CD4-positive, alpha-beta memory T cell (primary cell): ENCODE results near the gene INSRR. TPM values are rescaled to one million over a fixed set of nuclear protein-coding genes. Genes with fewer than 3 reads are reported as not detected.
A peak's percentile ranks its signal among the peaks of the same experiment; 100 is the strongest.

ENCODE experiments used
- CTCF ChIA-PET: fragments of 350-600 bp; sonication (Branson Sonifier 250); formaldehyde crosslinking; loops from one replicate; lab custom pipeline; 2021; ENCODE audit warnings: inconsistent platforms; ENCODE audit not compliant: partially characterized antibody; lab: Charles Lee
- POLR2A ChIA-PET: fragments of 350-600 bp; sonication (Branson Sonifier 250); formaldehyde crosslinking; loops from one replicate; lab custom pipeline; 2021; ENCODE audit not compliant: partially characterized antibody; lab: Charles Lee
- DNase-seq, 5 donors: peaks; one replicate each; pipeline versions ENCODE4 v3.0.0 to v3.0.0-alpha.2; 2020 to 2022; ENCODE audit warnings: mixed read lengths in 1 of 5
- H3K27ac ChIP-seq: one replicate; pipeline ENCODE4 v1.7.0; 2013; ENCODE audit warnings: low read depth, low read length
- H3K27me3 ChIP-seq: 2 replicates; pipeline ENCODE4 v1.7.0; 2013; ENCODE audit warnings: mild to moderate bottlenecking, low read length, moderate library complexity; ENCODE audit not compliant: insufficient read depth
- H3K36me3 ChIP-seq: 2 replicates; pipeline ENCODE4 v1.7.0; 2013; ENCODE audit warnings: mild to moderate bottlenecking, low read length, moderate library complexity; ENCODE audit not compliant: insufficient read depth
- H3K4me1 ChIP-seq: 2 replicates; pipeline ENCODE4 v1.7.0; 2013; ENCODE audit warnings: mild to moderate bottlenecking, low read length, moderate library complexity; ENCODE audit not compliant: insufficient read depth
- H3K4me3 ChIP-seq, 2 donors: one replicate each; pipeline ENCODE4 v1.7.0; 2013; ENCODE audit warnings: low read length in 2 of 2, mild to moderate bottlenecking in 1 of 2
- H3K9me3 ChIP-seq, 2 donors: one replicate each; pipeline ENCODE4 v1.7.0; 2013; ENCODE audit warnings: low read length in 2 of 2, control low read depth in 1 of 2; ENCODE audit not compliant: control insufficient read depth in 1 of 2
- H3K27ac Mint-ChIP-seq, 7 donors: one replicate each; pipeline ENCODE4 v1.8.0; 2020 to 2021; ENCODE audit warnings: mixed read lengths in 7 of 7, mild to moderate bottlenecking in 6 of 7, inconsistent platforms in 3 of 7, moderate library complexity in 3 of 7
- H3K27me3 Mint-ChIP-seq, 2 donors: one replicate each; pipeline ENCODE4 v1.8.0; 2020 to 2021; ENCODE audit warnings: mixed read lengths in 2 of 2
- H3K36me3 Mint-ChIP-seq, 2 donors: one replicate each; pipeline ENCODE4 v1.8.0; 2020 to 2021; ENCODE audit warnings: mixed read lengths in 2 of 2, inconsistent platforms in 1 of 2, mild to moderate bottlenecking in 1 of 2
- H3K4me1 Mint-ChIP-seq, 4 donors: one replicate each; pipeline ENCODE4 v1.8.0; 2020 to 2021; ENCODE audit warnings: mixed read lengths in 4 of 4, mild to moderate bottlenecking in 1 of 4
- H3K4me3 Mint-ChIP-seq, 8 donors: one replicate each; pipeline ENCODE4 v1.8.0; 2020 to 2021; ENCODE audit warnings: mixed read lengths in 8 of 8, mild to moderate bottlenecking in 7 of 8, moderate library complexity in 6 of 8, inconsistent platforms in 3 of 8
- H3K9me3 Mint-ChIP-seq, 8 donors: one replicate each; pipeline ENCODE4 v1.8.0; 2020 to 2021; ENCODE audit warnings: mixed read lengths in 8 of 8, mild to moderate bottlenecking in 5 of 8, inconsistent platforms in 3 of 8, moderate library complexity in 1 of 8
- intact Hi-C: fragments of 100-400 bp; cut with micrococcal nuclease; formaldehyde crosslinking; loops from one replicate; pipeline ENCODE4 v1.15.1; 2023
- polyA plus RNA-seq, 2 donors: library from polyadenylated mRNA; unstranded; fragments of 300-500 nt; fragmentation: Illumina TruSeq; gene quantifications; one replicate each; pipeline ENCODE4 v1.2.3, GENCODE V29; 2021
- total RNA-seq, 2 experiments: library from RNA; stranded (reverse); gene quantifications; one replicate each; pipeline ENCODE4 v1.2.3, GENCODE V29; 2021

INSRR gene
- total and polyA plus RNA-seq, 4 experiments from 2014 or later = 0.06 TPM; not detected in 3

- POLR2A ChIA-PET = no interaction called here
- Histone ChIP-seq H3K27ac (no peak overlapping the region), H3K4me1 (peaks cover 15% of the 10 kb centered on the region), H3K4me3 (no peak overlapping the region), H3K36me3 (no peaks in the 10 kb centered on the region), H3K27me3 (peaks cover 11% of the 10 kb centered on the region), H3K9me3 (no peaks in the 10 kb centered on the region)
- H3K4me3 Mint-ChIP-seq = no peak overlapping the region
- H3K27ac Mint-ChIP-seq = no peak overlapping the region
- peaks cover 5 to 31% (median 15%) of the 10 kb centered on the region in 4 donors for H3K4me1 Mint-ChIP-seq
- DNase-seq = no peak
- peaks cover 29 to 53% of the 10 kb centered on the region in 2 donors for H3K27me3 Mint-ChIP-seq
- H3K36me3 Mint-ChIP-seq = peaks cover 0 to 4% of the 10 kb centered on the region in 2 donors
- CTCF ChIA-PET = interaction anchor here (0.7 to 8.1 kb wide), 6 partner anchors 18 to 73 kb away, joined by 3 to 204 read pairs (median 4); partner anchors contain the start of genes INSRR and NTRK1
- intact Hi-C loops = no loop called here
- no peaks in the 10 kb centered on the region for H3K9me3 Mint-ChIP-seq
Observed at GRCh38 chr1:156841295-156841855, 17.5 kb downstream of the INSRR start.

- Histone ChIP-seq H3K4me1 (peaks cover 19% of the 10 kb centered on the region), H3K27me3 (peaks cover 11% of the 10 kb centered on the region), H3K36me3 (no peaks in the 10 kb centered on the region), H3K27ac (no peak overlapping the region), H3K9me3 (no peaks in the 10 kb centered on the region), H3K4me3 (no peak overlapping the region)
- ChIA-PET CTCF (interaction anchor here (0.7 to 8.1 kb wide), 6 partner anchors 19 to 73 kb away, joined by 3 to 204 read pairs (median 4); partner anchors contain the start of genes INSRR and NTRK1), POLR2A (no interaction called here)
- peak overlapping the region in 1 of 7 donors; percentile 23 for H3K27ac Mint-ChIP-seq
- peaks cover 0 to 4% of the 10 kb centered on the region in 2 donors for H3K36me3 Mint-ChIP-seq
- H3K27me3 Mint-ChIP-seq = peaks cover 25 to 50% of the 10 kb centered on the region in 2 donors
- H3K4me3 Mint-ChIP-seq = no peak overlapping the region
- peaks cover 7 to 31% (median 18%) of the 10 kb centered on the region in 4 donors for H3K4me1 Mint-ChIP-seq
- no peaks in the 10 kb centered on the region for H3K9me3 Mint-ChIP-seq
- DNase-seq = no peak
- intact Hi-C loops = no loop called here
Observed at GRCh38 chr1:156840898-156841279, 18.0 kb downstream of the INSRR start.

GRCh38 chr1:156840186-156840897, 18.6 kb downstream of the INSRR start:
- H3K27me3 ChIP-seq = peaks cover 11% of the 10 kb centered on the region
- intact Hi-C loops = no loop called here
- H3K4me3 ChIP-seq = no peak overlapping the region
- Mint-ChIP-seq H3K27ac (peak overlapping the region in 1 of 7 donors; percentile 23), H3K4me3 (no peak overlapping the region), H3K9me3 (no peaks in the 10 kb centered on the region), H3K27me3 (peaks cover 22 to 48% of the 10 kb centered on the region in 2 donors), H3K4me1 (peaks cover 5 to 31% (median 17%) of the 10 kb centered on the region in 4 donors), H3K36me3 (peaks cover 0 to 4% of the 10 kb centered on the region in 2 donors)
- ChIA-PET CTCF (interaction anchor here (0.7 to 8.1 kb wide), 6 partner anchors 8 to 72 kb away, joined by 3 to 204 read pairs (median 22); partner anchors contain the start of genes INSRR and NTRK1), POLR2A (no interaction called here)
- no peaks in the 10 kb centered on the region for H3K9me3 ChIP-seq
- no peak overlapping the region for H3K27ac ChIP-seq
- H3K36me3 ChIP-seq = no peaks in the 10 kb centered on the region
- no peak for DNase-seq
- H3K4me1 ChIP-seq = peaks cover 21% of the 10 kb centered on the region

- intact Hi-C loops = loop anchor here (1.0 to 2.0 kb wide), 4 partner anchors 21 to 51 kb away; partner anchors contain the start of genes NTRK1 and SH2D2A
- CTCF ChIA-PET = interaction anchor here (0.8 to 8.1 kb wide), 19 partner anchors 9 to 235 kb away, joined by 3 to 204 read pairs (median 8); partner anchors contain the start of genes INSRR, ISG20L2, METTL25B and NTRK1
- POLR2A ChIA-PET = interaction anchor here (1.1 to 2.3 kb wide), 4 partner anchors 9 to 52 kb away, joined by 5 to 19 read pairs (median 6); partner anchors contain the start of genes INSRR and NTRK1
- Histone ChIP-seq H3K27me3 (peaks cover 11% of the 10 kb centered on the region), H3K27ac (no peak overlapping the region), H3K36me3 (no peaks in the 10 kb centered on the region), H3K4me3 (no peak overlapping the region), H3K9me3 (no peaks in the 10 kb centered on the region), H3K4me1 (peaks cover 13% of the 10 kb centered on the region)
- Mint-ChIP-seq H3K36me3 (peaks cover 0 to 4% of the 10 kb centered on the region in 2 donors), H3K27me3 (peaks cover 20 to 49% of the 10 kb centered on the region in 2 donors), H3K4me3 (no peak overlapping the region), H3K4me1 (peaks cover 5 to 27% (median 13%) of the 10 kb centered on the region in 4 donors), H3K27ac (peak overlapping the region in 2 of 7 donors; percentile 29 to 47), H3K9me3 (peaks cover 0 to 1% (median 0%) of the 10 kb centered on the region in 8 donors)
- DNase-seq = no peak
Observed at GRCh38 chr1:156839426-156840109, 19.3 kb downstream of the INSRR start.

- peak in 4 of 5 donors; percentile 52 to 66 (median 55) for DNase-seq
- peaks cover 0 to 1% (median 0%) of the 10 kb centered on the region in 8 donors for H3K9me3 Mint-ChIP-seq
- H3K4me1 Mint-ChIP-seq = peaks cover 3 to 24% (median 10%) of the 10 kb centered on the region in 4 donors
- peaks cover 0 to 4% of the 10 kb centered on the region in 2 donors for H3K36me3 Mint-ChIP-seq
- Histone ChIP-seq H3K27ac (no peak overlapping the region), H3K9me3 (no peaks in the 10 kb centered on the region), H3K27me3 (peaks cover 11% of the 10 kb centered on the region), H3K4me1 (peaks cover 12% of the 10 kb centered on the region), H3K4me3 (no peak overlapping the region), H3K36me3 (no peaks in the 10 kb centered on the region)
- ChIA-PET CTCF (interaction anchor here (0.8 to 8.1 kb wide), 28 partner anchors 10 to 236 kb away, joined by 3 to 204 read pairs (median 7); partner anchors contain the start of genes INSRR, ISG20L2, METTL25B and NTRK1), POLR2A (interaction anchor here (1.1 to 2.3 kb wide), 4 partner anchors 10 to 52 kb away, joined by 5 to 19 read pairs (median 6); partner anchors contain the start of genes INSRR and NTRK1)
- intact Hi-C loops = loop anchor here (1.0 to 2.0 kb wide), 4 partner anchors 21 to 51 kb away; partner anchors contain the start of genes NTRK1 and SH2D2A
- peaks cover 16 to 45% of the 10 kb centered on the region in 2 donors for H3K27me3 Mint-ChIP-seq
- H3K27ac Mint-ChIP-seq = peak overlapping the region in 6 of 7 donors; percentile 5 to 81 (median 54)
- no peak overlapping the region for H3K4me3 Mint-ChIP-seq
Observed at GRCh38 chr1:156838972-156839371, 19.9 kb downstream of the INSRR start.

GRCh38 chr1:156836892-156837291, 22.0 kb downstream of the INSRR start:
- no peaks in the 10 kb centered on the region for H3K36me3 Mint-ChIP-seq
- DNase-seq = no peak
- peaks cover 0 to 1% (median 0%) of the 10 kb centered on the region in 8 donors for H3K9me3 Mint-ChIP-seq
- Histone ChIP-seq H3K27ac (no peak overlapping the region), H3K4me3 (no peak overlapping the region), H3K4me1 (peaks cover 12% of the 10 kb centered on the region), H3K36me3 (no peaks in the 10 kb centered on the region), H3K27me3 (peaks cover 6% of the 10 kb centered on the region), H3K9me3 (no peaks in the 10 kb centered on the region)
- H3K4me3 Mint-ChIP-seq = no peak overlapping the region
- ChIA-PET CTCF (interaction anchor here (1.0 to 8.1 kb wide), 13 partner anchors 12 to 111 kb away, joined by 3 to 204 read pairs (median 21); partner anchors contain the start of genes INSRR, NTRK1, PEAR1 and SH2D2A), POLR2A (interaction anchor here (1.2 kb wide), 1 partner anchor 20 kb away, joined by 4 read pairs; the partner anchor contains the start of gene SH2D2A)
- peaks cover 3 to 25% (median 11%) of the 10 kb centered on the region in 4 donors for H3K4me1 Mint-ChIP-seq
- intact Hi-C loops = no loop called here
- H3K27ac Mint-ChIP-seq = peak overlapping the region in 3 of 7 donors; percentile 8 to 54 (median 48)
- H3K27me3 Mint-ChIP-seq = peaks cover 5 to 32% of the 10 kb centered on the region in 2 donors
